OCI-LY1 (cell line): ENCODE measurements around the gene GNG4.

Source experiments
- H2AFZ ChIP-seq: fragments of 200-600 bp; sonication (generic), shearing (Covaris generic); 2 replicates; pipeline ENCODE4 v1.6.0; 2014; ENCODE audit warnings: antibody characterized with exemption, mild to moderate bottlenecking, low read length
- H3F3A ChIP-seq: fragments of 200-600 bp; sonication (generic), shearing (Covaris generic); 2 replicates; pipeline ENCODE4 v1.6.0; 2014; ENCODE audit warnings: mild to moderate bottlenecking, antibody characterized with exemption, low read length, moderate library complexity; ENCODE audit not compliant: insufficient read depth
- H3K27ac ChIP-seq: fragments of 200-600 bp; sonication (generic); 2 replicates; pipeline ENCODE4 v1.5.1; 2014; ENCODE audit warnings: low read length, mixed run types, mild to moderate bottlenecking, low read depth; ENCODE audit not compliant: poor library complexity, severe bottlenecking
- H3K27me3 ChIP-seq: fragments of 200-600 bp; sonication (generic); 2 replicates; pipeline ENCODE4 v1.6.0; 2014; ENCODE audit warnings: antibody characterized with exemption, mild to moderate bottlenecking, low read length, moderate library complexity; ENCODE audit not compliant: insufficient read depth
- H3K36me3 ChIP-seq: fragments of 200-600 bp; sonication (generic); 2 replicates; pipeline ENCODE4 v1.6.1; 2014; ENCODE audit warnings: mild to moderate bottlenecking, antibody characterized with exemption, low read length, moderate library complexity, mixed read lengths; ENCODE audit not compliant: insufficient read depth
- H3K4me1 ChIP-seq: fragments of 200-600 bp; sonication (generic); 2 replicates; pipeline ENCODE4 v1.5.1; 2014; ENCODE audit warnings: mild to moderate bottlenecking, low read length, moderate library complexity; ENCODE audit not compliant: insufficient read depth, severe bottlenecking
- H3K4me2 ChIP-seq: fragments of 200-600 bp; sonication (generic), shearing (Covaris generic); 2 replicates; pipeline ENCODE4 v1.6.1; 2014; ENCODE audit warnings: low read length
- H3K4me3 ChIP-seq: fragments of 200-600 bp; sonication (generic); 2 replicates; pipeline ENCODE4 v1.5.1; 2014; ENCODE audit warnings: low read length, low read depth, mild to moderate bottlenecking, mixed read lengths; ENCODE audit not compliant: poor library complexity, severe bottlenecking
- H3K79me2 ChIP-seq: fragments of 200-600 bp; shearing (Covaris generic); 2 replicates; pipeline ENCODE4 v1.6.1; 2016; ENCODE audit warnings: mixed run types, low read length, mixed read lengths; ENCODE audit not compliant: insufficient read depth
- H3K9ac ChIP-seq: fragments of 200-600 bp; sonication (generic), shearing (Covaris generic); 2 replicates; pipeline ENCODE4 v1.6.1; 2014; ENCODE audit warnings: mild to moderate bottlenecking, low read length, mixed read lengths
- H3K9me2 ChIP-seq: fragments of 200-600 bp; sonication (generic), shearing (Covaris generic); 2 replicates; pipeline ENCODE4 v1.6.1; 2014; ENCODE audit warnings: low read depth, mild to moderate bottlenecking, low read length, mixed read lengths
- H3K9me3 ChIP-seq: fragments of 200-600 bp; shearing (Covaris generic); 2 replicates; pipeline ENCODE4 v1.6.1; 2014; ENCODE audit warnings: low read length, mixed read lengths
- H4K20me1 ChIP-seq: fragments of 200-600 bp; sonication (generic), shearing (Covaris generic); 2 replicates; pipeline ENCODE4 v1.6.0; 2016; ENCODE audit warnings: mild to moderate bottlenecking, low read length; ENCODE audit not compliant: insufficient read depth
- EZH2 ChIP-seq: fragments of 200-600 bp; sonication (generic), shearing (Covaris generic); IDR thresholded peaks from 2 replicates; pipeline ENCODE4 v1.8.0; 2017; ENCODE audit warnings: borderline replicate concordance, mixed run types, mild to moderate bottlenecking, antibody characterized with exemption, low read length, moderate library complexity, mixed read lengths
- TF ChIP-seq, protein P1 (sequence below): fragments of 200-600 bp; sonication (generic), shearing (Covaris generic); IDR thresholded peaks from 2 replicates; pipeline ENCODE4 v1.5.1; 2017; ENCODE audit warnings: mild to moderate bottlenecking, antibody characterized with exemption, low read length, moderate library complexity, mixed read lengths

The GNG4 gene

GRCh38 chr1:235657747-235658526 lies 8.4 kb upstream of the GNG4 start:
- Histone ChIP-seq H3K4me2 (no peak overlapping the region), H3K27ac (no peak overlapping the region), H3F3A (no peaks in the 10 kb centered on the region), H3K9me2 (no peaks in the 10 kb centered on the region), H3K4me1 (no peaks in the 10 kb centered on the region), H3K9ac (no peak overlapping the region), H3K4me3 (no peak overlapping the region), H4K20me1 (no peaks in the 10 kb centered on the region), H3K9me3 (no peaks in the 10 kb centered on the region), H3K27me3 (no peaks in the 10 kb centered on the region), H3K36me3 (no peaks in the 10 kb centered on the region), H3K79me2 (no peaks in the 10 kb centered on the region), H2AFZ (no peak overlapping the region)
- no peak for TF ChIP-seq EZH2
- TF ChIP-seq, protein P1, sequence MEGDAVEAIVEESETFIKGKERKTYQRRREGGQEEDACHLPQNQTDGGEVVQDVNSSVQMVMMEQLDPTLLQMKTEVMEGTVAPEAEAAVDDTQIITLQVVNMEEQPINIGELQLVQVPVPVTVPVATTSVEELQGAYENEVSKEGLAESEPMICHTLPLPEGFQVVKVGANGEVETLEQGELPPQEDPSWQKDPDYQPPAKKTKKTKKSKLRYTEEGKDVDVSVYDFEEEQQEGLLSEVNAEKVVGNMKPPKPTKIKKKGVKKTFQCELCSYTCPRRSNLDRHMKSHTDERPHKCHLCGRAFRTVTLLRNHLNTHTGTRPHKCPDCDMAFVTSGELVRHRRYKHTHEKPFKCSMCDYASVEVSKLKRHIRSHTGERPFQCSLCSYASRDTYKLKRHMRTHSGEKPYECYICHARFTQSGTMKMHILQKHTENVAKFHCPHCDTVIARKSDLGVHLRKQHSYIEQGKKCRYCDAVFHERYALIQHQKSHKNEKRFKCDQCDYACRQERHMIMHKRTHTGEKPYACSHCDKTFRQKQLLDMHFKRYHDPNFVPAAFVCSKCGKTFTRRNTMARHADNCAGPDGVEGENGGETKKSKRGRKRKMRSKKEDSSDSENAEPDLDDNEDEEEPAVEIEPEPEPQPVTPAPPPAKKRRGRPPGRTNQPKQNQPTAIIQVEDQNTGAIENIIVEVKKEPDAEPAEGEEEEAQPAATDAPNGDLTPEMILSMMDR, result no peak

GRCh38 chr1:235657269-235657668 lies 7.7 kb upstream of the GNG4 start:
- Histone ChIP-seq H3K27me3 (no peaks in the 10 kb centered on the region), H3K9me2 (no peaks in the 10 kb centered on the region), H3K4me3 (no peak overlapping the region), H3K4me2 (no peak overlapping the region), H3K9ac (no peak overlapping the region), H2AFZ (no peak overlapping the region), H3K4me1 (no peaks in the 10 kb centered on the region), H3K27ac (no peak overlapping the region), H3K9me3 (no peaks in the 10 kb centered on the region), H4K20me1 (no peaks in the 10 kb centered on the region), H3F3A (no peaks in the 10 kb centered on the region), H3K79me2 (no peaks in the 10 kb centered on the region), H3K36me3 (no peaks in the 10 kb centered on the region)
- TF ChIP-seq, protein P1, result no peak
- TF ChIP-seq EZH2, result no peak

- no peaks in the 10 kb centered on the region for H3K36me3 ChIP-seq
- no peaks in the 10 kb centered on the region for H3K9me2 ChIP-seq
- H3K4me2 ChIP-seq, result no peak overlapping the region
- no peaks in the 10 kb centered on the region for H3K27me3 ChIP-seq
- no peaks in the 10 kb centered on the region for H4K20me1 ChIP-seq
- no peaks in the 10 kb centered on the region for H3K4me1 ChIP-seq
- no peak overlapping the region for H3K9ac ChIP-seq
- no peaks in the 10 kb centered on the region for H3F3A ChIP-seq
- H3K4me3 ChIP-seq, result no peak overlapping the region
- no peaks in the 10 kb centered on the region for H3K9me3 ChIP-seq
- H3K79me2 ChIP-seq, result no peaks in the 10 kb centered on the region
- TF ChIP-seq EZH2, result no peak
- TF ChIP-seq, protein P1, result no peak
- no peak overlapping the region for H3K27ac ChIP-seq
- H2AFZ ChIP-seq, result no peak overlapping the region
Measured at GRCh38 chr1:235652364-235652763, 2.8 kb upstream of the GNG4 start.
